WTC11 (cell line): ENCODE results near the gene ZFP2. TPM values are rescaled to one million over a fixed set of nuclear protein-coding genes. Genes with fewer than 3 reads are reported as not detected.

Experiments
- CREB1 ChIP-seq: sonication (generic); formaldehyde crosslinking; IDR thresholded peaks from 2 replicates; pipeline ENCODE4 v1.8.0; 2023; ENCODE audit warnings: mild to moderate bottlenecking, missing genetic modification reagents
- ESRRA ChIP-seq: sonication (generic); formaldehyde crosslinking; IDR thresholded peaks from 2 replicates; pipeline ENCODE4 v1.8.1; 2022; ENCODE audit warnings: mild to moderate bottlenecking, missing genetic modification reagents, borderline replicate concordance
- FOXK1 ChIP-seq: sonication (generic); formaldehyde crosslinking; IDR thresholded peaks from 2 replicates; pipeline ENCODE4 v1.8.0; 2022; ENCODE audit warnings: mild to moderate bottlenecking, moderate library complexity, missing genetic modification reagents
- FOXP1 ChIP-seq: sonication (generic); formaldehyde crosslinking; IDR thresholded peaks from 2 replicates; pipeline ENCODE4 v1.8.0; 2022; ENCODE audit warnings: missing genetic modification reagents, mild to moderate bottlenecking, moderate library complexity, borderline replicate concordance
- GABPB1 ChIP-seq: sonication (generic); formaldehyde crosslinking; IDR thresholded peaks from 2 replicates; pipeline ENCODE4 v1.8.1; 2023; ENCODE audit warnings: mild to moderate bottlenecking, missing genetic modification reagents
- GRHL2 ChIP-seq: fragments of 250-450 bp; sonication (Bioruptor Pico); IDR thresholded peaks from 2 replicates; pipeline ENCODE4 v1.8.0; 2022; ENCODE audit warnings: mild to moderate bottlenecking, moderate library complexity; ENCODE audit not compliant: insufficient replicate concordance, severe bottlenecking
- NFE2L1 ChIP-seq: sonication (generic); formaldehyde crosslinking; IDR thresholded peaks from 2 replicates; pipeline ENCODE4 v1.8.1; 2023; ENCODE audit warnings: missing genetic modification reagents
- OVOL2 ChIP-seq: fragments of 250-450 bp; sonication (Bioruptor Pico); IDR thresholded peaks from 2 replicates; pipeline ENCODE4 v1.9.0; 2021; ENCODE audit warnings: mild to moderate bottlenecking, borderline replicate concordance
- SMAD3 ChIP-seq: sonication (generic); formaldehyde crosslinking; IDR thresholded peaks from 2 replicates; pipeline ENCODE4 v1.8.0; 2022; ENCODE audit warnings: missing genetic modification reagents, mild to moderate bottlenecking, borderline replicate concordance
- ZBTB21 ChIP-seq: sonication (generic); formaldehyde crosslinking; IDR thresholded peaks from 2 replicates; pipeline ENCODE4 v1.8.1; 2023; ENCODE audit warnings: mild to moderate bottlenecking, missing genetic modification reagents, borderline replicate concordance
- ZNF121 ChIP-seq: sonication (generic); formaldehyde crosslinking; IDR thresholded peaks from 2 replicates; pipeline ENCODE4 v1.8.0; 2023; ENCODE audit warnings: missing genetic modification reagents
- ZNF138 ChIP-seq: sonication (generic); formaldehyde crosslinking; conservative IDR thresholded peaks from 2 replicates; pipeline ENCODE4 v1.8.1; 2022; ENCODE audit warnings: mild to moderate bottlenecking, moderate library complexity, missing genetic modification reagents
- total RNA-seq: library from RNA; stranded (reverse); gene quantifications from 3 replicates; pipeline ENCODE4 v1.2.3, GENCODE V29; 2021
- TF ChIP-seq, protein P1 (sequence below): sonication (generic); formaldehyde crosslinking; IDR thresholded peaks from 2 replicates; pipeline ENCODE4 v1.8.0; 2023; ENCODE audit warnings: missing genetic modification reagents, mild to moderate bottlenecking, borderline replicate concordance
- TF ChIP-seq, protein P2 (sequence below): sonication (generic); formaldehyde crosslinking; IDR thresholded peaks from 2 replicates; pipeline ENCODE4 v1.8.1; 2023; ENCODE audit warnings: mild to moderate bottlenecking, missing genetic modification reagents, borderline replicate concordance
- TF ChIP-seq, protein P3 (sequence below): sonication (generic); formaldehyde crosslinking; IDR thresholded peaks from 2 replicates; pipeline ENCODE4 v1.8.1; 2023; ENCODE audit warnings: mild to moderate bottlenecking, moderate library complexity, missing genetic modification reagents
- TF ChIP-seq, protein P4 (sequence below): sonication (generic); formaldehyde crosslinking; IDR thresholded peaks from 2 replicates; pipeline ENCODE4 v1.8.0; 2022; ENCODE audit warnings: mild to moderate bottlenecking, missing genetic modification reagents
- TF ChIP-seq, protein P5 (sequence below): sonication (generic); formaldehyde crosslinking; IDR thresholded peaks from 2 replicates; pipeline ENCODE4 v1.8.1; 2022; ENCODE audit warnings: mild to moderate bottlenecking, missing genetic modification reagents, moderate library complexity, borderline replicate concordance
- TF ChIP-seq, protein P6 (sequence below): sonication (generic); formaldehyde crosslinking; IDR thresholded peaks from 2 replicates; pipeline ENCODE4 v1.8.1; 2022; ENCODE audit warnings: mild to moderate bottlenecking, moderate library complexity, missing genetic modification reagents

ZFP2 gene
- total RNA-seq, 1 experiment from 2014 or later, result 1.0 TPM

DNA sequence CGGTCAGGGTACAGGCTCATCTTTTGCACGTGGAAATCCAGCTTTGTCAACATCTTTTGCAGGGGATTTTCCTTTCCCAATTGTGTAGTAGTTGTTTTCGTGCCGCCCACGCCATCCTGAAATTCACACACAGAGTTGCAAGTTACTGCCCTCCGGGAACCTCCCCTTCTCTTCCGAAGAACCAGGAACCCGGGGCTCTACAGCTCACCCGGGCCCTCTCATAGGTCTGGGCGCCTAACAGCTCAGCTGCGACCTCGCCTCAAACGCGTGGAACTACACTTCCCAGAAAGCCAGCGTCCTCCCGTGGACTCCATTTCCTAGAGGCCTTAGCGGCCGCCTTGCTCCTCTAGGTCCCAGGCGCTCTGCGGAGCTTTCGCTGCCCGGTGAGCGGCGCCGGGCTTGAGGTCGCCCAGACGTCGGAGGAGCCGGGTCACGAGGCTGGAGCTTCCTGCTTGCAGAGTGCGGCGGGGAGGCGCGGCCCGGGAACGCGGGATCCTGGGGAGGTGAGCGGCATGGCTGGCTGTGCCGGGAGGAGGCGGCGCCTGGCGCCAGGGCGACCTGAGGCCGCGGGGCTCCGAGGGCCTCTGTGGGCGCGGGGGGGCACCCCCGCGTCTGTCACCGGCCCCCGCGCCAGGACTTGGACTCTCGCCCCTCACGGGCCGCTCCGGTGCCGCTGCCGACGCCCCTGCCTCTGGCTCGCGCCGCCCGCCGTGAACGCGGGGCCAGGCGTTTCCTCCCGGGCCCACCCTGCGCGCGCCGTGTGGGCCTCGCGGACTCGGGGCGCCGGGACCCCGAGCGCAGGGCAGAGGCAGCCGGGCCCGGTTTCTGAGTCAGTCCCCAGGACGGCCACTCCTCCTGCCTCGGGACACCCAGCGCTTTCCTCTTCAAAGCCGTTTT is 35.8 kb upstream of the ZFP2 start, which contains the start of gene ZNF354B (continued):
- TF ChIP-seq, protein P1, sequence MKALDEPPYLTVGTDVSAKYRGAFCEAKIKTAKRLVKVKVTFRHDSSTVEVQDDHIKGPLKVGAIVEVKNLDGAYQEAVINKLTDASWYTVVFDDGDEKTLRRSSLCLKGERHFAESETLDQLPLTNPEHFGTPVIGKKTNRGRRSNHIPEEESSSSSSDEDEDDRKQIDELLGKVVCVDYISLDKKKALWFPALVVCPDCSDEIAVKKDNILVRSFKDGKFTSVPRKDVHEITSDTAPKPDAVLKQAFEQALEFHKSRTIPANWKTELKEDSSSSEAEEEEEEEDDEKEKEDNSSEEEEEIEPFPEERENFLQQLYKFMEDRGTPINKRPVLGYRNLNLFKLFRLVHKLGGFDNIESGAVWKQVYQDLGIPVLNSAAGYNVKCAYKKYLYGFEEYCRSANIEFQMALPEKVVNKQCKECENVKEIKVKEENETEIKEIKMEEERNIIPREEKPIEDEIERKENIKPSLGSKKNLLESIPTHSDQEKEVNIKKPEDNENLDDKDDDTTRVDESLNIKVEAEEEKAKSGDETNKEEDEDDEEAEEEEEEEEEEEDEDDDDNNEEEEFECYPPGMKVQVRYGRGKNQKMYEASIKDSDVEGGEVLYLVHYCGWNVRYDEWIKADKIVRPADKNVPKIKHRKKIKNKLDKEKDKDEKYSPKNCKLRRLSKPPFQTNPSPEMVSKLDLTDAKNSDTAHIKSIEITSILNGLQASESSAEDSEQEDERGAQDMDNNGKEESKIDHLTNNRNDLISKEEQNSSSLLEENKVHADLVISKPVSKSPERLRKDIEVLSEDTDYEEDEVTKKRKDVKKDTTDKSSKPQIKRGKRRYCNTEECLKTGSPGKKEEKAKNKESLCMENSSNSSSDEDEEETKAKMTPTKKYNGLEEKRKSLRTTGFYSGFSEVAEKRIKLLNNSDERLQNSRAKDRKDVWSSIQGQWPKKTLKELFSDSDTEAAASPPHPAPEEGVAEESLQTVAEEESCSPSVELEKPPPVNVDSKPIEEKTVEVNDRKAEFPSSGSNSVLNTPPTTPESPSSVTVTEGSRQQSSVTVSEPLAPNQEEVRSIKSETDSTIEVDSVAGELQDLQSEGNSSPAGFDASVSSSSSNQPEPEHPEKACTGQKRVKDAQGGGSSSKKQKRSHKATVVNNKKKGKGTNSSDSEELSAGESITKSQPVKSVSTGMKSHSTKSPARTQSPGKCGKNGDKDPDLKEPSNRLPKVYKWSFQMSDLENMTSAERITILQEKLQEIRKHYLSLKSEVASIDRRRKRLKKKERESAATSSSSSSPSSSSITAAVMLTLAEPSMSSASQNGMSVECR (CRISPR knock-in tag), result 0 out of 2 replicates have a peak, but pooled peaks have one; percentile 36
- TF ChIP-seq, protein P2, sequence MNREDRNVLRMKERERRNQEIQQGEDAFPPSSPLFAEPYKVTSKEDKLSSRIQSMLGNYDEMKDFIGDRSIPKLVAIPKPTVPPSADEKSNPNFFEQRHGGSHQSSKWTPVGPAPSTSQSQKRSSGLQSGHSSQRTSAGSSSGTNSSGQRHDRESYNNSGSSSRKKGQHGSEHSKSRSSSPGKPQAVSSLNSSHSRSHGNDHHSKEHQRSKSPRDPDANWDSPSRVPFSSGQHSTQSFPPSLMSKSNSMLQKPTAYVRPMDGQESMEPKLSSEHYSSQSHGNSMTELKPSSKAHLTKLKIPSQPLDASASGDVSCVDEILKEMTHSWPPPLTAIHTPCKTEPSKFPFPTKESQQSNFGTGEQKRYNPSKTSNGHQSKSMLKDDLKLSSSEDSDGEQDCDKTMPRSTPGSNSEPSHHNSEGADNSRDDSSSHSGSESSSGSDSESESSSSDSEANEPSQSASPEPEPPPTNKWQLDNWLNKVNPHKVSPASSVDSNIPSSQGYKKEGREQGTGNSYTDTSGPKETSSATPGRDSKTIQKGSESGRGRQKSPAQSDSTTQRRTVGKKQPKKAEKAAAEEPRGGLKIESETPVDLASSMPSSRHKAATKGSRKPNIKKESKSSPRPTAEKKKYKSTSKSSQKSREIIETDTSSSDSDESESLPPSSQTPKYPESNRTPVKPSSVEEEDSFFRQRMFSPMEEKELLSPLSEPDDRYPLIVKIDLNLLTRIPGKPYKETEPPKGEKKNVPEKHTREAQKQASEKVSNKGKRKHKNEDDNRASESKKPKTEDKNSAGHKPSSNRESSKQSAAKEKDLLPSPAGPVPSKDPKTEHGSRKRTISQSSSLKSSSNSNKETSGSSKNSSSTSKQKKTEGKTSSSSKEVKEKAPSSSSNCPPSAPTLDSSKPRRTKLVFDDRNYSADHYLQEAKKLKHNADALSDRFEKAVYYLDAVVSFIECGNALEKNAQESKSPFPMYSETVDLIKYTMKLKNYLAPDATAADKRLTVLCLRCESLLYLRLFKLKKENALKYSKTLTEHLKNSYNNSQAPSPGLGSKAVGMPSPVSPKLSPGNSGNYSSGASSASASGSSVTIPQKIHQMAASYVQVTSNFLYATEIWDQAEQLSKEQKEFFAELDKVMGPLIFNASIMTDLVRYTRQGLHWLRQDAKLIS, result peak; percentile 52; the same call in 1 of the 2 replicates
- TF ChIP-seq SMAD3 (CRISPR knock-in tag) (0 out of 2 replicates have a peak, but pooled peaks have one; percentile 77), ZNF138 (CRISPR knock-in tag) (no peak), ZNF121 (no peak), ZBTB21 (CRISPR knock-in tag) (0 out of 2 replicates have a peak, but pooled peaks have one; percentile 78), ESRRA (CRISPR knock-in tag) (0 out of 2 replicates have a peak, but pooled peaks have one; percentile 23), FOXP1 (CRISPR knock-in tag) (peak; percentile 92; the same call in 1 of the 2 replicates), FOXK1 (CRISPR knock-in tag) (peak; percentile 71; the same call in 1 of the 2 replicates), GRHL2 (no peak), NFE2L1 (peak; percentile 35; the same call in 1 of the 2 replicates), OVOL2 (CRISPR knock-in tag) (no peak), CREB1 (peak; percentile 52; the same call in 1 of the 2 replicates), GABPB1 (CRISPR knock-in tag) (peak; percentile 69)
- TF ChIP-seq, protein P3, sequence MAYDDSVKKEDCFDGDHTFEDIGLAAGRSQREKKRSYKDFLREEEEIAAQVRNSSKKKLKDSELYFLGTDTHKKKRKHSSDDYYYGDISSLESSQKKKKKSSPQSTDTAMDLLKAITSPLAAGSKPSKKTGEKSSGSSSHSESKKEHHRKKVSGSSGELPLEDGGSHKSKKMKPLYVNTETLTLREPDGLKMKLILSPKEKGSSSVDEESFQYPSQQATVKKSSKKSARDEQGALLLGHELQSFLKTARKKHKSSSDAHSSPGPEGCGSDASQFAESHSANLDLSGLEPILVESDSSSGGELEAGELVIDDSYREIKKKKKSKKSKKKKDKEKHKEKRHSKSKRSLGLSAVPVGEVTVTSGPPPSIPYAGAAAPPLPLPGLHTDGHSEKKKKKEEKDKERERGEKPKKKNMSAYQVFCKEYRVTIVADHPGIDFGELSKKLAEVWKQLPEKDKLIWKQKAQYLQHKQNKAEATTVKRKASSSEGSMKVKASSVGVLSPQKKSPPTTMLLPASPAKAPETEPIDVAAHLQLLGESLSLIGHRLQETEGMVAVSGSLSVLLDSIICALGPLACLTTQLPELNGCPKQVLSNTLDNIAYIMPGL (CRISPR knock-in tag), result 0 out of 2 replicates have a peak, but pooled peaks have one; percentile 44
- TF ChIP-seq, protein P4, sequence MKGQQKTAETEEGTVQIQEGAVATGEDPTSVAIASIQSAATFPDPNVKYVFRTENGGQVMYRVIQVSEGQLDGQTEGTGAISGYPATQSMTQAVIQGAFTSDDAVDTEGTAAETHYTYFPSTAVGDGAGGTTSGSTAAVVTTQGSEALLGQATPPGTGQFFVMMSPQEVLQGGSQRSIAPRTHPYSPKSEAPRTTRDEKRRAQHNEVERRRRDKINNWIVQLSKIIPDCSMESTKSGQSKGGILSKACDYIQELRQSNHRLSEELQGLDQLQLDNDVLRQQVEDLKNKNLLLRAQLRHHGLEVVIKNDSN (CRISPR knock-in tag), result peak; percentile 82; the same call in 1 of the 2 replicates
- TF ChIP-seq, protein P5, sequence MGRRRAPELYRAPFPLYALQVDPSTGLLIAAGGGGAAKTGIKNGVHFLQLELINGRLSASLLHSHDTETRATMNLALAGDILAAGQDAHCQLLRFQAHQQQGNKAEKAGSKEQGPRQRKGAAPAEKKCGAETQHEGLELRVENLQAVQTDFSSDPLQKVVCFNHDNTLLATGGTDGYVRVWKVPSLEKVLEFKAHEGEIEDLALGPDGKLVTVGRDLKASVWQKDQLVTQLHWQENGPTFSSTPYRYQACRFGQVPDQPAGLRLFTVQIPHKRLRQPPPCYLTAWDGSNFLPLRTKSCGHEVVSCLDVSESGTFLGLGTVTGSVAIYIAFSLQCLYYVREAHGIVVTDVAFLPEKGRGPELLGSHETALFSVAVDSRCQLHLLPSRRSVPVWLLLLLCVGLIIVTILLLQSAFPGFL (CRISPR knock-in tag), result no peak
- TF ChIP-seq, protein P6, sequence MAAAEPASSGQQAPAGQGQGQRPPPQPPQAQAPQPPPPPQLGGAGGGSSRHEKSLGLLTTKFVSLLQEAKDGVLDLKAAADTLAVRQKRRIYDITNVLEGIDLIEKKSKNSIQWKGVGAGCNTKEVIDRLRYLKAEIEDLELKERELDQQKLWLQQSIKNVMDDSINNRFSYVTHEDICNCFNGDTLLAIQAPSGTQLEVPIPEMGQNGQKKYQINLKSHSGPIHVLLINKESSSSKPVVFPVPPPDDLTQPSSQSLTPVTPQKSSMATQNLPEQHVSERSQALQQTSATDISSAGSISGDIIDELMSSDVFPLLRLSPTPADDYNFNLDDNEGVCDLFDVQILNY (CRISPR knock-in tag), result peak; percentile 42; the same call in 1 of the 2 replicates
